T follicular helper cell (primary cell): Measurements from ENCODE around the gene FSTL1.

ENCODE experiments used
- DNase-seq: peaks from one replicate; pipeline ENCODE4 v3.0.0-alpha.2; 2020; ENCODE audit warnings: low read depth

FSTL1 gene

DNA sequence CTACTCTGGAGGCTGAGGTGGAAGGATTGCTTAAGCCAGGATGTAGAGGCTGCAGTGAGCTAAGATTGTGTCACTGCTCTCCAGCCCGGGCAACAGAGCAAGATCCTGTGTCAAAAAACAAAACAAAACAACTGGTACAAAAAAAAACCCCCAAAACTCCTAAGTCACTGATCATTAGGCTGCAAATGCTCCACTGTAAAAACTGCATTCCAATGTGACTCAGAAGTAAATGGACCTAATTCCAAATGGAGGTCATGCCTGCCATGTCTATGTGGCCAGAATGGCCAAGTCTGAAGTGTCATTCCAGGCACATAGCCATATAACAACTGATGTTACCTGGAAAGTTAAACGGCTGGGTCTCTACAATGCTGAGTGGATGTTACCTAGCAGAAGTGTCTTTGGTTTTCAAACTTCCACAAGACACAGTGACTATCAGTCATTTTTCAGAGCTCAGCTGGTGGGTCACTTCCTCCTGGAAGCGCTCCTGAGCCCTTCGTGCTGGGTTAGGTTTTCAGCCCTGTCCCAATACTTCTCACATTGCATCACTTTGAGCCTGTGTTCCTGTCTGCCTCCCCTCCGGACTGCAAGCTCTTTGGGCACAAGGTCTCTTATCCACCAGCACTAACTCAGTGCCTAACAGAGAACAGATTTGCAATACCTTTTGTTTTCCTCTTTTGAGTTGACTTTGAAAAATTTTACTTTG, 10.6 kb downstream of the FSTL1 start:
- DNase-seq: no peak

DNA sequence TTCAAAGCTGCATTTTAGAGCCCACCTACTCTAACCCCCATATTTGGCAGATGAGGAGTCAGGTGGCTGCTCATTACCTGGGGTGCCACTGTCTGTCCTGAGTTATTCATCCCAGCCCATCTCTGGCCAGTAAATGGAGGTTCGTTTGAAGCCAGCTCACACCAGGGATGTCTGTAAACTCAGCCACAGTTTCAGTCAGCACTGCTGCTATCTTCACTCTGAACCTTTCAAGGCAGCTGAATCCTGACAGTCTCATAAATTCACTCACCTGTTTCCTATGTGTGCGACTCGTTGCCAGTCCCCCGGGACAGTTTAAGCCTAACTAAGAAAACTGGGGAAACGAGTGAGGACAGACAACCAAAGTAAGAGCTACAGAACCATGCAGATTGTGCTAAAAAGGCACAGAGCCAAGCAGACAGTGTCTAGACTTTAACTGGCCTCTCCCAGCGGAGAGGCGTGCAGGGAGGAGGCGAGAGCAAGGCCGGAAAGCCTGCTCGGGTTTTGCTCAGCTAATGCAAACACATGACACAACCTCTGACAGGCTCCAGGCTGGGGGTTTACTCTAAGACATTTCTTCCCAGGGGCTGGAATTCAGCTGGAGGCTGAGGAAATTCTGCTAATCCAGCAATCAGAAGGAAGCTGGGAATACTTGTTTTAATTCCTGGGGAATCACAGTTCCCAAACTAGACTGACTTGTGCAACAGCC, 12.0 kb downstream of the FSTL1 start:
- no peak for DNase-seq

DNA sequence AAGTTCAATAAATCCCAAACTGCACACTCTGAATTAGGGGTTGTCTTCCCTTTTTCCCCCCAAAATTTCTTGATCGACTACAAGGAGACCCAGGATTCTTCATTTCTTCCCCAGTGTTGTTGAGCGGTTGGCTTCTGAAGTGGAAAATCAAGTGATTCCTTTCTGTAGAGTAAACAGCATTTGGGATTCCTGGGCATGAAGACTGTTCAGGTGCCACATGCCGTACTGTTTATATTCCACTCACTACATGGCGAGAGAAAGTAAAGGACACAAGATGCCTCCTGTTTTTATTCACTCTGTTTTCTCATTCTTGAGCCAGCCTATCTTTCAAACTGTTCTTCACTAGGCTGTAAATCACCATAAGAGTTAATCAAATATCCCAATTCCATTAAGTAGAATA, 12.6 kb downstream of the FSTL1 start:
- no peak for DNase-seq

DNA sequence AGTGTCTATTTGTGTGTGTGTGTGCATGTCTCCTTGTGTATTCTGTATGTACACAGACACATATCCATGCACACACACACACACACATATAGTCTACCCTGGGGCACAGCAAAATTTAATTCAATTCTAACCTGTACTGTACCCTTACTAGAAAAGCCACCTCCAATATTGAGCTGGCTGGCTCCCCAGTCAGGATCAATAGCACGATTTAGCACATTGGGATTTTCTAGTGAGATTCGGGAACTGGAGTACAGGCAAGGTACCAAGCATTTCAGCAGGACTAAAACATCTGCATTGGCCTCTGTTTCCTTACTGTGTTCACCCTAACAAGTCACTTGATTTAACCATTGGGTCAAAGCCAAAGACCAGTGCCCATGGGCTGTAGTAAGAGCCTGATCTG, 13.2 kb downstream of the FSTL1 start:
- no peak for DNase-seq

DNA sequence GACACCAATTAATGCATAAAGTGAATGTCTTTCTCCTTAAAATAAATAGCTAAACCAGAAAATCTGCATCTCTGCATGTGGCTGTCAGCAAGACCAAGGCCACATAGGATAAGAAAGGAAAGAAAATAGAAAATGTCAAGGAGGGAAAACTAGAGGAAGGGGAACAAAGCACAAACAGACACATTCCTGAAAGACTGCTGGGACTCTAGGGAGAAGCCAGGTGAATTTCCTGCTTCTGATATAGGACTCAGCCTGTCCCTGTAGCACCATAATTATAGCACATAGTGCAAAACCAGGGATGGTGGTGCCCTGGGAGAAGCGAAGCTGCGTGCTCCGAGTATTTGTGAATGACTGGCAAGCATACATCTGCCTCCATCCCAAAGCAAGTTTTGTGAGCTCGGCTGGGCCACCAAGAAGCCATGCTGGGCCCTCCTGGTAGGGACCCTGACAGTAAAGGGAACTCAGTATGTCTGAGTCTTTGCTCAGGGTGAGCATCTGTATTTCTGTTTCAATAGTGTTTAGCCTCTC, 14.2 kb downstream of the FSTL1 start:
- DNase-seq: no peak

DNA sequence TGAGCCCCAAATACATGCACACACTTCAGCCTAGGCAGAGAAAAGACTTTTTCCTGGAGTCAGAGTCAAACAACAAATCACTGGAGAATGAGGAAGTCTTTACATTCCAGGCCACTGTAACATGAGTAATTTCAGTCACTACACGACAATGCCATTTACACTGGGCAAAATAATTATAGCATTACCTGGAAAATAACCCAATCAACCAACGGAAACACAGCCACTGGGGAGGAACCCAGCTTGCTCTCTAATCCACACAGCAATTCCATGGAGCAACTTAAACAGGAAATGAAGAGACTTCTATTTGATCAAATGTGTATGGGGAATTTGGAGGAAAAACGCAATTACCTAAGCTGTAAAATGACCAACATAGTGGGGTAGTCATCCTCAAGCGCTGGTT, 15.2 kb downstream of the FSTL1 start:
- no peak for DNase-seq

DNA sequence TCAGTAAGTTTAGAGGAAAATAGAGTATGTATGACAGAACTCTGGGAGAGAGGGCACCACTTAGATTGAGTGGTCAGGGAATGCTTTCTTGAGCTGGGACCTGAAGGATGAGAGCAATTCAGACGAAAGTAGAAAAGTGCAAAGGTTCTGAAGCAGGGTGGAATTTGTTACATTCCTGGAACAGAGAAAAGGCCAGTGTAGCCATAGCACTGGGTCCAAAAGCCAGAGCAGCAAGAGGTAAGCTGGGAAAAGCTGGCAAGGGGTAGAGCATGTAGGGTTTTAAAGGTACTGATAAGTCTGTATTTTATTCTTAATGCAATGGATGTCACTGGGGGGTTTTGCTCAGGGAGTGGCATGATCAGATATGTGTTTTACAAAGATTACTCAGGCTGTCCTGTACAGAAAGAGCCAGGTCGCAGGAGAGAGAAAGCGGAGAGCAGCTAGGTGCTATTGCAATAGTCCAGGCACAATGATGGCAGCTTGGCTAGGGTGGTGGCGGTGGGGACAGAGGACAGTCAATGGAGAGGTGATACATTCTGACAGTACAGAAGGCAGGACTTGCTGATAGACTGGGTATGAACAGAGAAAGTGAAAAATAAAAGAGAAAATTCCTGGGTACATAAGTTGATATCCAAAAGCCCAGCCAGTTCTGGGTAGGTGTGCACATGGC, 17.0 kb downstream of the FSTL1 start:
- DNase-seq: no peak

DNA sequence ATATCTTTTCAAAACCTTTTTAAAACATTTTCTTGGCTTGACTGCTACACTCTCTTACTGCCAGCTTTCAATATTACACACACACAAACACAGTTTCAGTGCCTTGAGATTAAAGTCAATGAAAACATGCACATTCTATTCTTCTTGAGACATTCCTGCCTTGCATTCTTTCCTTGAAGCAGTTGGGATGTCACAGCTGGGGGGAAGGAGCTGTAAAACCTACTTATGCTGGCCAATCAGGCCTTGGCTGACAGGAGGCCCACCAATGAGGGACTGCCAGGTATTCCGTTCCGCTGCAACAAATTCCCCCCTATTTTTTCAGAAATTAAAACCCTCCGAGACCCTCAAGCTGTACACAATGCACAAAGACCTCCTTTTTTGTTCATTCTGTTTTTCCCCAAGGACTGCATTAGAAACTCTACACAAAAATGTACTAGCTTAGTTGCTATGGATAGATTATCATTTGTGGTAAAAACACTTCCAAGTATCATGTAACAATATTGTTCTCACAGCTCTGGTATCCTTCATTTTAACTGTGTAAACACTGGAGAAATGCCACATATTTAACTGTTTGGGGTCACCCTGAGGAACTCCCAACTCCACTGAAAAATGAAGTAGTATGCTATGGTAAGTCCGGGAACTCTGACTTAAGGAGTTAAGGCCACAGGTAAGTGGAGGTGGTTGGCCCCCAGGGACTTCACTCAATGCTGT, 18.5 kb downstream of the FSTL1 start:
- DNase-seq: no peak

DNA sequence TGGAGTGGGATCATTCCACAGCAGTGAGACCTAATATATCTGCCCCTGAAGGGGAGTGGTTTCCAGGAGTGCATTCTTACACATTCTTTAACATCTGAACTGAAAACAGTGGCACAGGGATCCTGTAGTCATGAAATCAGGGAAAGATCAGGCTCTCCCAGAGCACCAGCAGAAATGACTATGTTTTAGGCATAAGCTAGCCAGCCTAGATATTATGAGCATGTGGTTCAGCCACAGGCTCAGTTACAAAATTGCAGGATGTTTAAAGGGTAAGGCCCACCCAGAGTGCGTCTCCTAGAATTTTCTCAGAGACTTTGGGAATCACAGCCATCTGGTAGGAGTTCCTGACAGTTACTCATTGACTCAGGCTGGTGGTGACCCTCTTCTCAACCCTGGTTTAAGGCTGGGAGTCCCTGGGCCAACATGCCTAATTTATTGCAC, 20.9 kb downstream of the FSTL1 start:
- no peak for DNase-seq

DNA sequence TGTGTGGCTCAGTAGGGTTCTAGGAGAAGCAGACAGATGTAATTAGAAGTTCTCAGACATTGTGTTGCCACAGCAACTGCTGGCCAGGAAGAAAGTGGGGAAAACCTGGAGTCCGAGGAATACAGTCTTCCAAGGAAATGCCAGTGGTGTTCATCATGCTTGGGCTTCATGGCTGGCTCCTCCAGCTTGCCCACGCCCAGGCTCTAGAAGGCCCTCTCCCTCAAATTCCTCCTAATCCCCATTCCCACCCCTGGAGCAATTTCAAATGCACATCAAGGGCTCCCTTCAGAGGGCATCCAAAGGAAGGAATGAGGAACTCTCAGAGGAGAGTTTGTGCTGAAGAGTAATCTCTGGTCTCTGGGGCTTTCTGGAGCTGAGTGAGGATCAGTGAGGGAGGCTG, 21.9 kb downstream of the FSTL1 start:
- DNase-seq: no peak

DNA sequence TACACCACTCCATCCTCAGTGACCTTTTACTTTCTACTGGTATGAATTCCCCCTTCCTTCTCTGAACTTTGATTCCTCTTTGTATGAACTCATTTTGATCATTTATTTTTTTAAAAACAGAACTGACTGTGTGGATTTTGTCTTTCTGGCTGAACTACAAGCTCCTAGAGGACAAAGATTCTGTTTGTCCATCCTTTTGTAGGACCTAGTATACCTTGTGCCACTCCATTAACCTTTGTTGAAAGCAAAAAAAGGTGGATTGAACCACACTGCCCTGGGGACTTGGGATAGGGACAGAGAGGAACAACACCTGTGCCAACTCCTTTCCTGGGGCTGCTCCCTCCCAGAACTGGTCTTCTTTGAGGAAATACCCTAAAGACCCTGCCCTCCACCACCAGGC, 23.6 kb downstream of the FSTL1 start:
- DNase-seq: no peak

DNA sequence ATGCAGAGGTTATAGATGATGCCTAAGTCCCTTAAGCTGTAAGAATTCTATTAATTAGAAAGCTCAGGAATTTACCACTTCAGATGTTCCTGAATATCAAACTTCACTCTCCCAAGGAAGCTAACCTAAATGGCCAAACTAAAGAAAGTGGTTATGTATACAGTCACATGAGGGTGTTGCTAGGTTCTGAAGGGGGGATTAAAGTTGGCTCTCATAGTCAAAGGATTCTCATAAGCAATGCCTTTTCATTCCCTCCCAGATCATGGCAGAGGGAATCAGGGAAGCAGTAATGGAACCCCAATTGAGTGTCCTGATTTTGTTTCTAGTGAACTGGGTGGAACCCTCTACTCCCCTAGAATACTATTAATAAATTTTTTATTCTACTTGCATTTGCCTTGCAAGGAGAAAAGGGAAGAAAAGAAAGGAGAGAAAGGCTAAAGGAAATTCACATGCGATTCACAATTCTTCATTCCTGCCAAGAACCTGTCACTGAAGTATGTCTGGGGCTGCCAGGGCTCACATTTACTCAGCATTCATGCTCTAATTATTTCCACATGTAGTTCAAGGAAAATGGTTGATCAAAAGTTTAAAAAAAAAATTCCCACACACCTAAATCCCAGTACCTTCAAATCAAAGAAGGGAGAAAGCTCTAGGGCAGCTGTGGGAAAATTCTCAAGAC, 25.1 kb downstream of the FSTL1 start:
- no peak for DNase-seq

DNA sequence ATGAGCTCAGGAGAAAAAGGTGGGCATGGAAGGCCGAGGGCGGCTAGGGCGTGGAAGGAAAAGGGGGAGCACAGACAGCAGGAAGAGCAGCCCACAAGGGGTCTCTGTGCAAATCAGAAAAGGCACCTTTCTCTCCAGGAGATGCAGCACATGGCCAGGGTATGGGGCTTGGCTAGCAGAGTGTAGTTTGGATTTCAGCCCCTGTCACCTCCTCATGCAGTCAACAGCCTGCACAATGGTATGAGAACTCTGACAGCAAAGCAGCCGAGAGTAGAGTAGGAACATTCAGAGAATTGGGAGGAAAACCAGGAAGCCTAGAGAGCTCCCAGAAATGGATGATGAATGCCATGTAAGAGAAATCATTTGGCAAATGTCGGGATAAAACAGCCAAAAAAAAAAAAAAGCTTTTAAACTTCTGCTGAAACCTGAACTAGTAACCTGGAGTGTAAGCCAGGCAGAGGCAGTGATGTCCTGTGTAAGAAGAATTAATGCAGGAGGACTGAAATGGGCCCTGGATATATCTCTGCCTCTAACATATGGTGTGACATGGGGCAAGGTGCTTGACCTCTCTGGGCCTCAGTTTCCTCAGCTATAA, 25.7 kb downstream of the FSTL1 start:
- no peak for DNase-seq

DNA sequence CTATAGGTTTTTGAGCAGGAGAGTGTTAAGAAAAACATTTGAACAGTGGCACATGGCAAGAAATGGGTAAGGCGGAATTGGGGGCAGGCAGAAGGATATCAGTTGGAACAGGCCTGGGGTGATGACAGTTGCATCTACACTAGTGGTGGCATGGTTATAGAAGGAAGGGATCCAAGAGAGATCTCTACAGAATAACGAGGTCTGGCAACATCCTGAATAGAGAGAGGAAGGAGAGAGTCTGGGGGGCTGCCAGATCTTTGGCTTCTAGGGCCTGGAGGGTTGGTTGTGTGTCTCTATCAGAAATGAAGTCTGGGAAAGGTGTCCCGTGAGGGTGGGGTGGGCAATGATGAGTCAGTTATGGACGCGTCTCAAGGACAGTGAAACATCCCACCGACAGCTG, 26.3 kb downstream of the FSTL1 start:
- no peak for DNase-seq

DNA sequence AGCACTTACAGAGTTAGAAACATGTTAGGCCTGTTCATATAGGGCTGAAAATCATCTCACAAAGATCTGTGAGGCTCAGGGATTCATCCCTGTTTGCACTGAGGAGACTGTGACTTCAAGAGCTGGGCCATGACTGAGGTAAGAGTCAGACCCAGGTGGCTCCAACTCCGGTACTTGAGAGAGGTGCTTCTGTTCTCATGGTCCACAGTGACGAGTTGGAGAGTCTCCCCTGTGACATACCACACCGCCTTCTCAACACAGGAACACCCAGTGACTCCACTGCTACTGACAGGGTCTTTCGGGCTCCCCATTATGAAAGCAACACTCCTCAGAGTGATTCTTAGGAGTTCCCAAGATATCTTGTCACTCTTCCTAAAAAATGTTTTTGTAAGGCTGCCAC, 27.4 kb downstream of the FSTL1 start:
- no peak for DNase-seq

DNA sequence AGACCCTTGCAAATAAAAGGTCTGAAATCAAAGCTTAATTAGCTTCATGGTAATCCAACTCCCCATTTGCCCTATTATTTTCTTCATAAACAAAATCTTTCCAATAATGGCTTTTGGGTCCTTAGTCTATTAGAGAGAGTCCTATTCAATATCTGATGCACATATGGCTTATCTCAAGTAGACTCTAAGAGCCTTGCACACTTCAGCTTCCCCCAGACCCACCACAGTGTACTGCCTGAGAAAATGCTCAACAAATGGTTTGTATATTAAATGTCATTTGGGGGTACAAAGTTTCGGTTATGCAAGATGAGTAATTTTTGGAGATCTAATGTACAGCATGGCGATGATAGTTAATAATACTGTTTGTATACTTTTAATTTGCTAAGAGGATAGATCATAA, 28.9 kb downstream of the FSTL1 start:
- DNase-seq: no peak

DNA sequence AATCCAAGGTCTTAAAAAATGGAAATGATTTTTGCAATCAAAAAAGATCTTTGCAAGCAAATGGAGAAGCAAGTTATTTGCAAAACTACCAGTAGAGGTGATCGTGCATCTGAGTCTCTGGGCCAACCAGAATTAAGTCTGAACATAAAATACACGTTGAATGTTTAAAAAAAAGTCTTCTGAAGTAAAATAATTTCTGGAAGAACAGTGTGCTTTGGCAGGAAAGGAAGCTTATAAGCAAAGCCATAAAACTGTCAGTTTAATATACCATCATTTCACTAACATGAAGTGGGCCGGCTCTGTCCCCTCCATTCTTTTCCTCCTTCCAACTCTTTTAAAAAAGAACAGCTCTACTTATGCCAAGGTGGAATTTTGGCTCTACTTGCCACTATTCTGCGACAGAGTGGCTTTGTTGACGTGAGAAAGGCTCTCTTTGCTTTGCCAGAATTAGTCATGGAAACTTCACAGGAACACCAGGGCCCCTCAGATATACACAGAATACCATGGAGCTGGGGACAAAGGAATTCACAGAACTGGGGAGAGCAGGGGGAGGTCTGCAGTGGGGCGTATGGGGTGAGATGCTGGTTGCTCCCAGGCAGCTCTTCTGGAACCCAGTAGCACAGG, 29.8 kb downstream of the FSTL1 start:
- no peak for DNase-seq

DNA sequence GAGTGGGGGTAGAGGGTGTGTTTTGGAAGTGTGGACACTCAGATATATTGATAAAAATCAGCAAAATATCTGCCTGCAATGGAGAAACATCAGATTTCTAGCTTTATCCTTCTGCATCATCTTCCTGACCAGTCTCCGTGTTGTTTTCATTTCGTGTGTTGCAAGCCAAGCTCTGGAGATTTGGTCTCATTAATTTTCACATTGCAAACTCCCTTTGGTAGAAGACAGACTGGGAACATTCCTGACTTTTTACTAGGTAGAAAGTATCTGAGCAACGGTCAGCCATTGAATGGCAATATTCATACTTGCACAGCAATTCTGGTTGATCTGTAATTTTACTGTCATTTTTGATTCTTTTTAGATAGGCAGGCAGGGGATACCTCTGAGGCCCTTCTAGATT, 30.4 kb downstream of the FSTL1 start:
- no peak for DNase-seq

DNA sequence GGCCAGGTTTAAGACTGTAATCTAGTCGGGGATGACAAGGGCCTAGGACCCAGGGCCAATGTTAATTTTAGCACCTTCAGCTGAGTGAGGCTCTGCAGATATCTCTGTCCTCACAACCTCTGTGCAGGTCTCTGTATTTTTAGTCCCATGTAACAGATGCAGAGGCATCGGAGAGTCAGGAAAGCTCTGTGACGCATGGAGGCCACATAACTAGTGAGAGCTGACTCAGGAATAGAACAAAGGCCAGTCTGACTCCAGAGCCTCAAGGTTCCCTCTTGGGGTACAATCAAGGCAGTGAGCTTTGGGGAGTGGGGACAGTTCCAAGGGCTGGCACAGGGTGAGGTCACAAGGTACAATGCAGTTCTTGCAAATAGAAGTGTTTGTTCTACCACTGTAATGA, 31.0 kb downstream of the FSTL1 start:
- no peak for DNase-seq

DNA sequence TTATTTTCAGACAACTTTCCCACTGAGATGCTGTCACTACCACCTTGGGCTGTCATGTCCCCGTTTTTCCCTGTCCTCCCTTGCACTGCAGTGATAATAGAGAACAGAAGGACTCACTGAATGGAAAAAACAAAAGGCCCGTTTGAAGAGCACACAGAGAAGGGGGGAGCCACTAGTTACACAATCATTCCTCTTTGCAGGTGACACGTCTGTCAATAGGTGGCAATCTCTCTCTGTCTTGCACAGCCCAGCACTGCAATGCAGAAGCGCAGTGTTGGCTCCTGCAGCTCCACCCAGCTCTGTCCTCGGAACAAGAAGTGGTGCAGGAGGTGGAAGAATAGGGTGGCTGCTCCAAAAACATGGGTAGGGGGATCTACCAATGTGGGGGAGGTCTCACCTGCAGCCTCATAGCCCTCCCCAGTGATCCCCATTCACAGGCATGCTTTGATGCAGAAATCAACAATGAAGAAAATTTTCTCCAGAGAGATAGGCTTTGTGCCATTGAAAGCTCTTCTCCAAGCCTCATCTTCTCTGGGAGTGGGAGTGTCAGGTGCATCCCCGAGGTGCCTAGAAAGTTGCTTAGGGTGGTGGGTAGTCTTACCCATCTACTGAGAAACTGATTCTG, 31.8 kb downstream of the FSTL1 start:
- no peak for DNase-seq
